CD4-positive, alpha-beta T cell treated with Interleukin-21 for 1 hour (primary cell): ENCODE measurements around the gene CHRNB2.
A peak's percentile ranks its signal among the peaks of the same experiment; 100 is the strongest.
"Not testable (repeated sequence)": the region's sequence is repeated elsewhere in the genome, so short reads cannot be mapped to it uniquely, and the experiment has no call there.

Source experiments
- DNase-seq: peaks from one replicate; pipeline ENCODE4 v3.0.0-alpha.2; 2020

The CHRNB2 gene, protein sequence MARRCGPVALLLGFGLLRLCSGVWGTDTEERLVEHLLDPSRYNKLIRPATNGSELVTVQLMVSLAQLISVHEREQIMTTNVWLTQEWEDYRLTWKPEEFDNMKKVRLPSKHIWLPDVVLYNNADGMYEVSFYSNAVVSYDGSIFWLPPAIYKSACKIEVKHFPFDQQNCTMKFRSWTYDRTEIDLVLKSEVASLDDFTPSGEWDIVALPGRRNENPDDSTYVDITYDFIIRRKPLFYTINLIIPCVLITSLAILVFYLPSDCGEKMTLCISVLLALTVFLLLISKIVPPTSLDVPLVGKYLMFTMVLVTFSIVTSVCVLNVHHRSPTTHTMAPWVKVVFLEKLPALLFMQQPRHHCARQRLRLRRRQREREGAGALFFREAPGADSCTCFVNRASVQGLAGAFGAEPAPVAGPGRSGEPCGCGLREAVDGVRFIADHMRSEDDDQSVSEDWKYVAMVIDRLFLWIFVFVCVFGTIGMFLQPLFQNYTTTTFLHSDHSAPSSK

DNA sequence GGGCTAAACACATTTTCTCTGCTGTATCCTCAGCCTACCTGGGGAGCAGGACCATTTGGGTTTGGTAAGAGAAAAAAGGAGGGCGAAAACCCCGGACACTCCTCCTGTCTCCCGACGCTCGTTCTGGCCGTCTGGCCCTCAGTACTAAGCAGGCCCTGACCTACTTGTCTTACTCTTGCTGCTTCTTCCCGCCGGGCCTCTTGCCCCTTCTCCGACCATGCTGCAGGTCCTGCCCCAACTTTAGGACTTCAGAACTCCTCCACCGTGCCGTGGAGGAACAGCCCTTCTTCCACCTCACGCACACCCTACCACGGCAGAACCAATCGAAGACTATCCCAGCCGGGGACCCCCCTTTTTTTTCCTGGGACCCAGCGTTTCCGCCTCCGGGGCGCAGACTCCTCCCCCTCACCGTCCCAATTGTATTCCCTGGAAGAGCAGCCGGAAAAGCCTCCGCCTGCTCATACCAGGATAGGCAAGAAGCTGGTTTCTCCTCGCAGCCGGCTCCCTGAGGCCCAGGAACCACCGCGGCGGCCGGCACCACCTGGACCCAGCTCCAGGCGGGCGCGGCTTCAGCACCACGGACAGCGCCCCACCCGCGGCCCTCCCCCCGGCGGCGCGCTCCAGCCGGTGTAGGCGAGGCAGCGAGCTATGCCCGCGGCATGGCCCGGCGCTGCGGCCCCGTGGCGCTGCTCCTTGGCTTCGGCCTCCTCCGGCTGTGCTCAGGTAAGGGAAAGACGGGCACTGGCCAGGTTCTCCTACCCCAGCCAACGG lies at the start of gene CHRNB2:
Gene CHRNB2 (plus strand): TSS at position 393 of the 771 bp plus-strand sequence. CDS start 267 bp downstream, at position 660.
- DNase-seq: peak; percentile 71

DNA sequence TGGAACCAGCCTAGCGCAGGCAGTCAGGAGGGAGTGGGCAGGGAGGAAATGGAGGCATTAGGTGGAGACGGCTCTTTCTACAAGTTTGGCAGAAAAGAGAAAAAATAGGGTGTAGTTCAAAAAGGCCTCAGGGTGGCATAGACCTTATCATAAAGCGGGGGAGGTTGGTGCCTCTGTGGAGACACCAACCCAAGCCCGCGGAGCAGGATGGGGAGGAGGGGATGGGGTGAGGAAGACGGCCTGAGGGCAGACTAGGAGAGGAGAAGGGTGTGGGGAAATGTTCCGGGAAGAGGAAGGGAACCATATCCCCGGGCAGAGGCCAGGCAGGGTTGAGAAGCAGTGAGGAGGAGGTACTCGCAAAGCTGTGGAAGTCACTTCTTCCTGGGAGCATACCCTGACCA lies 48.0 kb upstream of the CHRNB2 start:
- DNase-seq: no peak

DNA sequence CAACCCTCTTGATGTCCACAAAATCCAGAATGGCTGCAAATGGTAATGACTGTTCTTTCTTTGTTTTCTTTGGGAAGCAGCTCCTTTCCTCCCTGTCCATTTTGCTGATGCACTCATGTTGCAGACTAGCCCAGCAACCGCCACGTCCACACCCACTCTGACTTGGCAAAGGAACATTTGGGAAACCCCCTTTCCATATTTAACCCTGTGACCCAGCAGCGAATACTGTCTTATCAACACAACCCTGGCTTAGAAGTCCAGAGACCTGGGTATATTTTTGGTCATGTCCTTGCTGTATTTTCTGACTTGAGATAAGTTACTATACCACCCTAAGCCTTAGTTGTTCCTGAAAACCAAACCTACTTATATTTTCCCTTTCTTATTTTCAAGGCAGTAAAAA lies 47.2 kb upstream of the CHRNB2 start:
- DNase-seq: no peak

DNA sequence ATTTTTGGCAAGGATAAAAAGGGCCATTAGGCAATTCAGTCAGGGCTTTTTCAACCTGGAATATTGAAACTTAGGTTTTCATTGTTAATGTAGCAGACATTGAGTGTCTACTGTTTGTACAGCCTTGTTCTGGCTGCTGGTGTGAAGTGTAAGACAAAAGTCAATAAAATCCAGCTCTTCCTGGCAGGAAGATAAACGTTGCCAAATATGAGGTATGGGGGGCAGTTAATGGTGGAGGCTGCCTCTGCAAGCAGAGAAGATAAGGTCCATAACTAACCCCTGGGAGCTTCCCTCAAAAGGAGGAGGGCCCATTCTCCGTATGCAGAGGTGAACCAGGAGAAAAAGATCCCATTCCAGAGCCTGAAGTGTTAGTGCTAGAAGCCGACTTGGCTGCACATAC lies 45.9 kb upstream of the CHRNB2 start:
- no peak for DNase-seq

- no peak for DNase-seq
Observed at GRCh38 chr1:154524881-154525280, 42.7 kb upstream of the CHRNB2 start.

- no peak for DNase-seq
Observed at GRCh38 chr1:154527192-154527591, 40.4 kb upstream of the CHRNB2 start.

DNA sequence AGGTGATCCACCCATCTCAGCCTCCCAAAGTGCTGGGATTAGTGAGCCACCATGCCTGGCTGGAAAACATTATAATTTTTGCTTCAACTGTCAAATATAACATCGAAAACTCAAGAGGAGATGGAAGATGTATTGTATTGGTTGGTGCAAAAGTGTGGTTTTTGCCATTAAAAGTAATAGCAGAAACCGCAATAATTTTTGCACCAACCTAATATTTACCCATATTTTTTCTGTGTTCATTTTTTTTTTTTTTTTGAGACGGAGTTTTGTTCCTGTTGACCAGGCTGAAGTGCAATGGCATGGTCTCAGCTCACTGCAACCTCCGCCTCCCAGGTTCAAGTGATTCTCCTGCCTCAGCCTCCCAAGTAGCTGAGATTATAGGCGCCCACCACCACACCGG lies 38.3 kb upstream of the CHRNB2 start:
- no peak for DNase-seq

DNA sequence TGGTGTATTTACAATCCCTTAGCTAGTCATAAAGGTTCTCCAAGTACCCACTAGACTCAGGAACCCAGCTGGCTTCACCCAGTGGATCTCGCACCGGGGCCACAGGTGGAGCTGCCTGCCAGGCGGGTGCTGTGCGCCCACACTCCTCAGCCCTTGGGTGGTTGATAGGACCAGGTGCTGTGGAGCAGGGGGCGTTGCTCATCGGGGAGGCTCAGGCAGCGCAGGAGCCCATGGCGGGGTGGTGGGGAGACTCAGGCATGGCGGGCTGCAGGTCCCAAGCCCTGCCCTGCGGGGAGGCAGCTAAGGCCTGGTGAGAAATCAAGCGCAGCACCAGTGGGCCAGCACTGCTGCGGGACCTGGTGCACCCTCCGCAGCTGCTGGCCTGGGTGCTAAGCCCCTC lies 35.6 kb upstream of the CHRNB2 start:
- DNase-seq: not testable (repeated sequence)

- DNase-seq: peak; percentile 5
Observed at GRCh38 chr1:154533952-154534844, 33.4 kb upstream of the CHRNB2 start.

DNA sequence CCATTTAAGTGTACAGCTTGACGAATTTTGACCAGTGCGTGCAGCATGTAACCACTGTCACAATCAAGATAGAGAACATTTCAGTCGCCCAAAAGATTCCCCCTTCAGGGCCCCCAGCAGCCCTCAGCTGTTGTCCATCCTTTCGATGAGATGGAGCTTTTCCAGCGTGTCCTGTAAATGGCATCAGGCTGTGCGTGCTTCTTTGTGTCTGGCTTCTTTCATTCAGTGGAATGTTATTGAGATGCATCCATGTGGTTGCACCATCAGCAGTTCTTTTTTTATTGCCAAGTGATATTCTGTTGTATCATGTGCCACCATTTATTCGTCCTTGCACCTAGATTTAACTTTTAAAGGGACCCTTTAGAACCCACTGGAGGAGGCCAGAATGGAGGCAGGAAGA lies 31.0 kb upstream of the CHRNB2 start:
- no peak for DNase-seq

DNA sequence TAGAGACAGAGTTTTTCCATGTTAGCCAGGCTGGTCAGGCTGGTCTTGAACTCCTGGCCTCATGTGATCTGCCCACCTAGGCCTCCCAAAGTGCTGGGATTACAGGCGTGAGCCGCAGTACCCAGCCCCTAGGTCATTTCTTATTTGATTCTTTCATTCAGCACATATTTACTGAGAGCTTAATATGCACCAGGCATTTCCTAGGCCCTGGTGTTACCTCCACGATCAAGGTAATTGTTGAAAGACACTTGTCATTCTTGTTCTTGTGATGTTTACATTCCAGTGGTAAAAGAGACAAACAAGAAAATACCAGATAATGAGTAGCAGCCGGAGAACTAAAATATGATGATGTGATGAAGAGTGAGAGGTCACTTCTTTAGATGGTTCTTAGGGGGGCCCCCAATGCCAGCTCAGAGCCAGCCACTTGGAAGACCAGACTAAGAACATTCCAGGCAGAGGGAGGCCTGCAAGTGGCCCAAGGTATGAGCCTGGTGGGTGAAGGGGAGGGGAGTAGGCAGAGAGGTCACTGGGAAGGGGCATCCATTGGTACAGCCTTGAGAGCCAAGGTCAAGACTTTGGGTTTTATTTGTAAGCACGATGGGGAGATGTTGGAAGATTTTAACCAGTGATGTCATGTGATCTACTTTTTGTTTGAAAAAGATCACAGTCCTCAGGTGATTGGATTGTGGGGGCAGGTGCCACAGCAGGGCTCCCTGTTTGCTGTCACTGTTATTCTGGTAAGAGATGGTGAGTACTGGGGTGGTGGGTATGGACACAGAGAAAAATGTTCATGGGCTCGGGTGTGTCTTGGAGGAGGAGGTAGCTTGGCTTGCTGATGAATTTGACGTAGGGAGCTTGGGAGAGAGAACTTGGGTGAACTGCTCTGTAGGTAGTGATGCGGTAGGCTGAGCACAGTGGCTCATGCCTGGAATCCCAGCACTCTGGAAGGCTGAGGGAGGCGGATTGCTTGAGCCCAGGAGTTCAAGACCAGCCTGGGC lies 27.8 kb upstream of the CHRNB2 start:
- DNase-seq: no peak

DNA sequence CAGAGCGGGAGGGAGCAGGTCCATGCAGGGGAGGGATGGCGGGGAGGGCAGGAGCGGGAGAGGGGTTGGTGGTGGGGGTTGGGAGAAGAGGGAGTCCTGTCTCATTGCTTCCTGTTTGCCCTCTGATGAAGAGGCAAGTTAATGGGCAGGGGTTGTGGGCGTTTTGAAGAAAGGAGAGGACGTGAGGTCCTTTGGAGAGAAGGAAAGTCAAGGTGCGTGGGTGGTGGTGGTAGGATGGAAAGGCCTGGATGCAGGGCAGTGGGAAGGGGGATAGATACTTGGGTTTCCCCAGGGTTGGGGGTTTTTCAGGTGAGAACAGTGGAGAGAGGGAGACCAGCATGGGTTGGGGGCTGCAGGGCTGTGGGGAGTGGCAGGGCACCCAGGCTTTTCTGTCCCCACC lies 26.3 kb upstream of the CHRNB2 start:
- DNase-seq: no peak

DNA sequence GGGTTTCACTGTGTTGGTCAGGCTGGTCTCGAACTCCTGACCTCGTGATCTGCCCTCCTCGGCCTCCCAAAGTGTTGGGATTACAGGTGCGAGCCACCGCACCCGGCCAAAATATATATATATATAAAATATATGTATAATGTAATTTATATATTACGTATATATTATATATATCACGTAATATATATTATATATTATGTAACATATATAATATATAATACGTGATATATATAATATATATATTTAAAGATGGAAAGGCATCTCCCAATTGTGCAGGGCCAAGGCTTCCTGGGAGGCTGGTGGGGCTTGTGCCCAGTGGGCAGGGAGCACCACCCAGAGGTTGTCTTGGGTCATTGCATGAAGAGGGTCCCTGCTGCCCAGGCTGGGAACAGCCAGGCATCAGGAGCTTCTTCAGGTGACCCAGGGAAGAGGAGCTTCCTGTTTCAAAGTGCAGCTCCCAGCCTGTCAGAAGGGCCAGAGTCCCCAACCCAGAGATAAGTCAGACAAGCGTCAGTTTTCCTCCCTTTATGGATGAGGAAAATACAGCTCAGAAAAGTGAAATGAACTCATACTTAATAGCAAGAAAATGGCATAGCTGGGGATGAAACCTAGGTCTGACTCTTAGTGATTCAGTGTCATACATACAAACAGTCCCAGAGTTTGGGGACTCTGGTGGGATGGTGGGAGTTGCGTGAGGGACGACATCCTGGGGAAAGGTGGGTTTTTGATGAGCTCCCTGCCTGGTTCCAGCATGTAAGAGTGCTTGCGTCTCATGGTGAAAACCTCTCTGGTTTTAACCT lies 21.1 kb upstream of the CHRNB2 start:
- peak; percentile 56 for DNase-seq

GRCh38 chr1:154547105-154547732 lies 20.4 kb upstream of the CHRNB2 start:
- DNase-seq: no peak

GRCh38 chr1:154548028-154548427 lies 19.6 kb upstream of the CHRNB2 start:
- no peak for DNase-seq

- no peak for DNase-seq
Observed at GRCh38 chr1:154549202-154549770, 18.3 kb upstream of the CHRNB2 start.

GRCh38 chr1:154550070-154550469 lies 17.5 kb upstream of the CHRNB2 start:
- DNase-seq: no peak

DNA sequence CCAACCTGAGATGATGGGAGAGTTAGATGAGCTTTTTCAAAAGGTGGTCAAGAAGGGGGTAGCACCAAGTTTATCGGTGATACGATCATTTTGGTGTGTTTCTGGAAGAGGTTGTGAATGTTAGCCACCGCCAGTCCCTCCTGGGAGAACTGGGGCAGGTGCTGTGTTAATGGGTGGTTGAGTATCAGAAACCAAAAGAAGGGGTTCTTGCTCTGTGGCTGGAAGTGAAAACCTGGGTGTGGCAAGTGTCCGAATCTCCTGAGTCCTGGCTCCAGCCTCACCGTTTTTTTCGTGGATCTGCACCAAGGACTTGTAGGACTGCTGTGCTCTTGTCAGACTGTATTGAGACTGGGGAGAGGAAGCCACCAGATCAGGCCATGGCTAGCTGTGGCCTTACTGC lies 16.9 kb upstream of the CHRNB2 start:
- DNase-seq: no peak

DNA sequence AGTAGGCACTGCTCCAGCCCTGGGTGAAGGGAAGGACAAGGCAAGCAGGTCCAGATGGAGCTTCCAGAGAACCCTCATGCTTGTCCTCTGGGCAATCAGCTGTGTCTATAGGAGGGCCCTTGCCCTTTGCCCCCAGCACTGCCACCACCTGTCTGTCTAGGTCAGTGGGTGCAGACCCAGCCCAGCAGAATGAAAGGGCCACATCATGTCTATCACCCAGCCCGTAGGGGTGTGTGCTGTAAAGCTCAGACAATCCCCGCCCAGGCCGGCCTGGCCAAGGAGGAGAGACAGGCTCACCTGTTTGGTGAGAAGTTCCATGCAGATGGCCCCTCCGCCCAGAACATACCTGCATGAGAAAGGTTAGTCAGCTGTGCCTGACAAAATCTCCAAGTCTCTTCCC lies 16.1 kb upstream of the CHRNB2 start:
- DNase-seq: no peak

- no peak for DNase-seq
Observed at GRCh38 chr1:154552036-154552435, 15.5 kb upstream of the CHRNB2 start.
